Heart left ventricle (tissue), 13 donors: ENCODE results near the gene TLE4.

ENCODE experiments used
- CTCF ChIP-seq, 12 donors: fragments of 200-600 bp; sonication (generic) in 4 of 12; IDR thresholded peaks; one replicate each; pipeline versions ENCODE4 v1.5.0 to v1.8.0; 2018 to 2022; ENCODE audit warnings: antibody characterized with exemption in 12 of 12, mild to moderate bottlenecking in 5 of 12
- POLR2A ChIP-seq, 2 donors: fragments of 450-650 bp; IDR thresholded peaks; one replicate each; pipeline ENCODE4 v1.6.1; 2017; ENCODE audit warnings: antibody characterized with exemption in 2 of 2, mild to moderate bottlenecking in 2 of 2, moderate library complexity in 2 of 2
- donor health status: ischemic (EF 13 %, LVEDD 7.1; RV severe dilation, severe dysfunction).
- donor health status: DM: no; HTN: yes; CAD: no.
- donor health status: DM: no; HTN: no; CAD: no.
- donor health status: ischemic (EF 25% LVEDD 6.9; RV normal size, moderate dysfunction).
- donor health status: ischemic (EF 25% LVEDD 5.7; RV mildly dilated, moderate dysfunction).
- donor health status: ischemic (EF 35%, LVEDD 5.7; RV mildly dilated, moderate dysfunction).
- donor health status: nonischemic (EF 11% LVEDD 7.7; RV severe dilation, severe dysfunction).
- donor health status: DM: yes; HTN: yes; CAD: no.
- donor health status: PGD.
- donor health status: ischemic (EF 29% LVEDD 5.4; RV normal size, mild dysfunction).
- donor health status: nonischemic (EF 23%, LVEDD 6.1; RV moderate dilation, normal function).

GRCh38 chr9:79600466-79600865 lies 28.7 kb downstream of the TLE4 start:
- no peak for TF ChIP-seq CTCF (IDR thresholded peaks at IDR 0.05)
- TF ChIP-seq POLR2A (IDR thresholded peaks at IDR 0.05): no peak
